GM18861 (cell line): ENCODE results near the gene BSN.

Experiments
- ATAC-seq: cut with Tn5 transposase; IDR thresholded peaks from one replicate; pipeline ENCODE4 v1.9.1; 2021; ENCODE audit not compliant: unreplicated experiment

BSN gene

GRCh38 chr3:49626101-49626581 lies 71.9 kb downstream of the BSN start:
- no peak for ATAC-seq

- no peak for ATAC-seq
Observed at GRCh38 chr3:49626796-49627195, 72.5 kb downstream of the BSN start.

GRCh38 chr3:49627634-49628033 lies 73.4 kb downstream of the BSN start:
- no peak for ATAC-seq

- ATAC-seq = no peak
Observed at GRCh38 chr3:49628249-49628648, 74.0 kb downstream of the BSN start.

- no peak for ATAC-seq
Observed at GRCh38 chr3:49629451-49629850, 75.2 kb downstream of the BSN start.

DNA sequence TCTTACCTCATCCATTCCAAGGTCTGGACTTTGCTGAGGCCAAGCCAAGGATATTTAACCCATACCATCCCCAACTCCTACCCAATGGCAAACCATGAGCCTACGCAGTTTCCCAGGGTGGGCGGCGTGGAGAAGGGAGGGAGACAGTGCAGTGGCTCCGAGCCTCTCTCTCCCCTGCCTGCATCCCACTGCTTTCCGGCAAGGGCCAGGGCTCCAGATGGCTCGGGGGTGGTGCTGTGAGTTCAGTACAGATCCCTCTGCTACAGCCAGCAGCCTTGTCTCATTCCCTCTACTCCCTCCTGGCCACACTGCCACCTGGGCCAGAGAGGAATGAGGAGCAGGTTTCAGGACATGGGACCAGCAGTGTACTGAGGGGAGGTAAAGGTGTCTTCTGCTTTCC lies 75.6 kb downstream of the BSN start:
- ATAC-seq = no peak

DNA sequence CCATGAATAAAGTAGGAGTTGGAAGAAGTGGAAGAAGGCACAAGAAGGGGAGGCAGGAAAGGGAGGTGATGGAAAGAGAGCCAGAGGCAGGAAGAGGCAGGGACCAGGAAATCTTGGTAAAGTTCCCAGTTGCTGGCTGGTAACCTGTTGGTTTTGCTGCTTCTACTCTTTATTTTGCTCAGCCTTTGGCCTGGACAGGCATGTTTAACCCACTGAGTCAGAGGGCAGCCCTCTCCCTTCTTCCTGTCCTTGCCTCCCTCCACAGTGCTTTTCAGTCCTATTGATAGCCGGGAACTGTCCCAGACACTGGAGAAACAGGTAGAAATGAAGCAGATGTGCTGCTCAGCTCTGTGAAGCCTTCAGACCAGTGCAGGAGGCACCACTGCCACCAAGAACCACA lies 76.5 kb downstream of the BSN start:
- ATAC-seq = no peak

GRCh38 chr3:49634736-49635135 lies 80.5 kb downstream of the BSN start:
- no peak for ATAC-seq

DNA sequence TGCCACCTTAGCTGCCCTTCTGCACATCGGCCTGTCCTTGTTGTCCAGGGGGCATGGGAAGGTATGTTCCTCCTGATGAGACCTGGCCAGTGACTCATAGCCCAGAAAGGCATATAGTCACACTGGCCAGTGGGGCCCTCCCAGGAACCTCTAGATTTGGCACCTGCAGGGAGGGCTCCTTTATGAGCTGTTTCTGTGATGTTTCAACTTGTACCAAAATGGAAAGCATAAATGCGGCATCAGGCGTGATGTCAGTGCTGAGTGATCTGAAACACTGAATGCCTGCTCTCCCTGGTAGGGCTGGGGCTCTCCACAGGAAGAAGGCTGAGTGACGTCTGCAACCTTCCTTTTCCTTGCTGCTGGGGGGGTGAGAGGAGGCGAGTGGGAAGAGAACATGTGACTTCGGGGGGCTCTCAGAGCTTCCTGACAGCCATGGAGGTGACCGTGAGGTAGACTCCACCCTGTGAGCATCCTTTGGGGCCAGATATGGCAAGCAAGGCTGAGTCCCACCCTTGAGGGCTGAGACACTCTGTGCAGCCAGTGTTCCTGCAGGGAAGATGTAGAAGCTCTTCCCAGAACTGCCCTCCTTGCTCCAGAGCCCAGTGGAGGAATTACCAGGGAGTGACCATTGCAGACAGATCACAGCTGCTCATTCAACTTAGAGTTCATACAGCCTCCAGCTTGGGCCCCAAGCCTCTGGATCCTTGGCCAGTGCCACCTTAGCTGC lies 82.8 kb downstream of the BSN start:
- ATAC-seq = no peak

- ATAC-seq = no peak
Observed at GRCh38 chr3:49638445-49638844, 84.2 kb downstream of the BSN start.

GRCh38 chr3:49639551-49639950 lies 85.3 kb downstream of the BSN start:
- ATAC-seq = no peak

- no peak for ATAC-seq
Observed at GRCh38 chr3:49641292-49641691, 87.0 kb downstream of the BSN start.

GRCh38 chr3:49641921-49642707 lies 87.8 kb downstream of the BSN start:
- ATAC-seq = no peak

- no peak for ATAC-seq
Observed at GRCh38 chr3:49642708-49643145, 88.5 kb downstream of the BSN start.

GRCh38 chr3:49644684-49645083 lies 90.4 kb downstream of the BSN start:
- ATAC-seq = no peak

GRCh38 chr3:49646236-49646635 lies 92.0 kb downstream of the BSN start:
- no peak for ATAC-seq

DNA sequence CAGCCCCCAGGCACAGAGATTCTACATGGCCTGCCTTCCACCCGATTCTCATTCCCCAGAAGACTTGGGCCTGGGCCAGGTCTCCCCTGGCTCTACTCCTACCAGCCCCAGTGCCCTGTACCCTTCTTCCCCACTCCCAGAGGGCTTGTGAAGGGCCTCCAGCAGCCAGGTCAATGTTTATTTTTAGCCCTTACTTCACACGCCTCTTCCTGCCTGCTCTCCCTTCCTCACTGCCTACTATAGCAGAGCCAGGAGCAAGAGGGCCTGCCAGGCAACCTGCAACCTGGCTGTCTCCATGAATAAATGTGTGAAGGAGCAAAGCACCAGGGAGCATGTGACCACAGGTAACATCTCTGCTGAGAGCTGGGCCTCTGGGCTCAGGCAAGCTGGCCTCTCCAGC lies 93.5 kb downstream of the BSN start:
- ATAC-seq = no peak

GRCh38 chr3:49648354-49649019 lies 94.2 kb downstream of the BSN start:
- no peak for ATAC-seq

DNA sequence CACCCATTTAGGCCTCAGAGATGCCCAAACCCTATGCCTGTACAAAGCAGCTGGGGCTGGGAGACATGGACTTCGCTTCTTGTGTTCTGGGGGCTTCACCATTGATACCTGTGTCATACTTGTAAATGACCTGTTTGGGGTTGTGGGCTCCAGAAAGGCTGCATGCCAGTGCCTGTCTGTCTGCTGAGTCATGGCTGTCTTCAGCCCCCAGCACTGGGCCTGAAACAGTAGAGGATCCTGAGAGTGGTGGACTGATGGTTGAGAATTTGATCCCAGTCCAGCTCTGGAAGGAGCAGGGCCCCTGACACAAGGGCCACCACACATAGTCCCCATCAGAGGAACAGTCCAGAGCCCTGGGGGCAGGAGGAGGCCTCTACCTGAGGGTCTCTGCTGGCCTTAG lies 95.3 kb downstream of the BSN start:
- ATAC-seq = no peak

DNA sequence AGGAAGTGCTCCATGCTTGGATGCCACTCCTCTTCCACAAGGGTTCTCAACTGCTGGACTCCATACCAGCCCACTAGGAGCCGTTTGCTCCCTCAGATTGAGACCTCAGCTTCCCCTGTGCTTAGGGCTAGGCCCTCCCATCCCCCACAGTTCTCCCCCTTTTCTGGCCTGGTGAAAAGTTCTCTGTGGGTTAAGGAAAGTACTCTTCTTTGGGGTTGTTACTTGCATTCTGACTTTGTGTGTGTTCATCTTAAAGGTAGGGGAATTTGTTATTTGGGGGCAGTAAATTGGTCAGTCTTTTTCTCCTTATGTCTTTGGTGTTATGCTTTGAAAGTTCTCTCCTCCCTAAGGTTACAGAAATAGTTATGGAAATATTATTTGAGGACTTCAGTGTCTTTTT lies 95.9 kb downstream of the BSN start:
- ATAC-seq = no peak

DNA sequence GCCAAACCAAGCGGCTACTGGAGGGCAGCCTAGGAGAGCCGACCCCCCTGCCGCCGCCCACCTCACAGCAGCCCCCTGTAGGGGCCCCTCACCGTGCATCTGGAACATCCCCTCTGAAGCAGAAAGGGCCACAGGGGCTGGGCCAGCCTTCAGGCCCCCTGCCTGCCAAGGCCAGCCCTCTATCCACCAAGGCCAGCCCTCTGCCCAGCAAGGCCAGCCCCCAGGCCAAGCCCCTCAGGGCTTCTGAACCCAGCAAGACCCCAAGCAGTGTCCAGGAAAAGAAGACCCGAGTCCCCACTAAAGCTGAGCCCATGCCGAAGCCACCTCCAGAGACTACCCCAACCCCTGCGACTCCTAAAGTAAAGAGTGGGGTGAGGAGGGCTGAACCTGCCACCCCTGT lies 96.4 kb downstream of the BSN start:
- ATAC-seq = no peak
